Gastrocnemius medialis (tissue), 4 donors: ENCODE data around the gene C1QC. TPM values are rescaled to one million over a fixed set of nuclear protein-coding genes. Genes with fewer than 3 reads are reported as not detected.

Source experiments
- ATAC-seq, 2 donors: fragments of 150-250 bp; one replicate each; pipeline ENCODE4 v1.9.1; 2016
- DNase-seq, 2 donors: peaks; one replicate each; pipeline ENCODE4 v3.0.0-alpha.2; 2019
- H3K27ac ChIP-seq, 4 donors: fragments of 200-600 bp; sonication (generic); 1 replicate in 1 of 4; 2 replicates in 3 of 4; pipeline ENCODE4 v1.5.1; 2016 to 2018; ENCODE audit warnings: mild to moderate bottlenecking in 2 of 4, moderate library complexity in 1 of 4
- H3K27me3 ChIP-seq, 3 donors: fragments of 200-600 bp; sonication (generic) in 2 of 3; 1 replicate in 1 of 3; 2 replicates in 2 of 3; pipeline versions ENCODE4 v1.5.1 to v1.6.0; 2016 to 2019; ENCODE audit warnings: mild to moderate bottlenecking in 1 of 3, moderate library complexity in 1 of 3
- H3K36me3 ChIP-seq, 2 donors: fragments of 200-600 bp; sonication (generic) in 1 of 2; one replicate each; pipeline ENCODE4 v1.5.1; 2017 to 2018
- H3K4me1 ChIP-seq, 2 donors: fragments of 200-600 bp; sonication (generic) in 1 of 2; one replicate each; pipeline ENCODE4 v1.5.1; 2016 to 2017; ENCODE audit warnings: mild to moderate bottlenecking in 2 of 2
- H3K4me3 ChIP-seq, 4 donors: fragments of 200-600 bp; sonication (generic) in 3 of 4; 1 replicate in 1 of 4; 2 replicates in 3 of 4; pipeline ENCODE4 v1.5.1; 2016 to 2019; ENCODE audit warnings: mild to moderate bottlenecking in 2 of 4
- H3K9me3 ChIP-seq, 3 donors: fragments of 200-600 bp; sonication (generic) in 2 of 3; 1 replicate in 1 of 3; 2 replicates in 2 of 3; pipeline ENCODE4 v1.5.1; 2016 to 2019
- POLR2A ChIP-seq, 2 donors: fragments of 450-650 bp; IDR thresholded peaks; one replicate each; pipeline ENCODE4 v1.6.1; 2017; ENCODE audit warnings: antibody characterized with exemption in 2 of 2, mild to moderate bottlenecking in 2 of 2, moderate library complexity in 2 of 2
- in situ Hi-C, 4 donors: fragments of 200-750 bp; cut with MboI; loops; one replicate each; pipeline versions ENCODE4 v1.15.0 to v1.8.0; 2017; ENCODE audit warnings: low sequenced_read_pairs in 4 of 4
- intact Hi-C: fragments of 100-400 bp; cut with DNase I; formaldehyde crosslinking; loops from one replicate; pipeline ENCODE4 v1.15.1; 2023; ENCODE audit warnings: low total_unique reads
- total RNA-seq, 4 donors: library from RNA; depleted of rRNA; stranded (reverse); fragments of >200 nt; gene quantifications; one replicate each; pipeline versions ENCODE4 v1.1.0 to v1.2.3, GENCODE V29; 2016
- TF ChIP-seq, protein P1 (sequence below), 5 experiments: fragments of 450-650 bp in 3 of 5; fragments of 200-600 bp in 2 of 5; sonication (generic) in 2 of 5; IDR thresholded peaks in 4 of 5; conservative IDR thresholded peaks in 1 of 5; 1 replicate in 4 of 5; 2 replicates in 1 of 5; pipeline ENCODE4 v1.5.1; 2016 to 2019; ENCODE audit warnings: antibody characterized with exemption in 5 of 5, mild to moderate bottlenecking in 3 of 5, moderate library complexity in 3 of 5

Gene C1QC
- total RNA-seq, 4 donors from 2014 or later = 12.9 to 66.3 (median 33.5) TPM

DNA sequence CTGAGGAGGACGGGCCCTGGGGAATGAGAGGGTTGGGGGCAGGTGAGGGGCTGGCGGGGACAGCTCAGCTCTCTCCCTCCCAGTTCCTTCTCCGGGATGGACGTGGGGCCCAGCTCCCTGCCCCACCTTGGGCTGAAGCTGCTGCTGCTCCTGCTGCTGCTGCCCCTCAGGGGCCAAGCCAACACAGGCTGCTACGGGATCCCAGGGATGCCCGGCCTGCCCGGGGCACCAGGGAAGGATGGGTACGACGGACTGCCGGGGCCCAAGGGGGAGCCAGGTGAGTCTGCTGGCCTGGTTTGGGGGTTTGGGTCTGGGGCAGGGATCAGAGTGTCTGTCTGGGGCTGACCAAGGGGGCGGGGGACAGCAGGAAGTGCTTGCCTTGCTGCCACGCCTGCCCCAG is 495 bp downstream of the C1QC start:
- no peaks in the 10 kb centered on the region for H3K27me3 ChIP-seq
- no peak for ATAC-seq
- H3K36me3 ChIP-seq = no peaks in the 10 kb centered on the region
- TF ChIP-seq POLR2A (IDR thresholded peaks at IDR 0.05) = no peak
- TF ChIP-seq, protein P1, sequence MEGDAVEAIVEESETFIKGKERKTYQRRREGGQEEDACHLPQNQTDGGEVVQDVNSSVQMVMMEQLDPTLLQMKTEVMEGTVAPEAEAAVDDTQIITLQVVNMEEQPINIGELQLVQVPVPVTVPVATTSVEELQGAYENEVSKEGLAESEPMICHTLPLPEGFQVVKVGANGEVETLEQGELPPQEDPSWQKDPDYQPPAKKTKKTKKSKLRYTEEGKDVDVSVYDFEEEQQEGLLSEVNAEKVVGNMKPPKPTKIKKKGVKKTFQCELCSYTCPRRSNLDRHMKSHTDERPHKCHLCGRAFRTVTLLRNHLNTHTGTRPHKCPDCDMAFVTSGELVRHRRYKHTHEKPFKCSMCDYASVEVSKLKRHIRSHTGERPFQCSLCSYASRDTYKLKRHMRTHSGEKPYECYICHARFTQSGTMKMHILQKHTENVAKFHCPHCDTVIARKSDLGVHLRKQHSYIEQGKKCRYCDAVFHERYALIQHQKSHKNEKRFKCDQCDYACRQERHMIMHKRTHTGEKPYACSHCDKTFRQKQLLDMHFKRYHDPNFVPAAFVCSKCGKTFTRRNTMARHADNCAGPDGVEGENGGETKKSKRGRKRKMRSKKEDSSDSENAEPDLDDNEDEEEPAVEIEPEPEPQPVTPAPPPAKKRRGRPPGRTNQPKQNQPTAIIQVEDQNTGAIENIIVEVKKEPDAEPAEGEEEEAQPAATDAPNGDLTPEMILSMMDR (IDR thresholded peaks at IDR 0.05 in 4 of 5, conservative IDR thresholded peaks at IDR 0.05 in 1 of 5) = no peak
- no peaks in the 10 kb centered on the region for H3K4me1 ChIP-seq
- in situ Hi-C loops = loop anchor here (5.0 to 25.0 kb wide), 4 partner anchors 222 to 532 kb away; no protein-coding TSS in a partner anchor
- no peak overlapping the region for H3K27ac ChIP-seq
- DNase-seq = no peak
- H3K4me3 ChIP-seq = peak overlapping the region in 1 of 4 donors; percentile 32
- H3K9me3 ChIP-seq = no peaks in the 10 kb centered on the region
- intact Hi-C loops = no loop called here

- Histone ChIP-seq H3K9me3 (no peaks in the 10 kb centered on the region), H3K27ac (no peak overlapping the region), H3K4me3 (no peak overlapping the region), H3K36me3 (no peaks in the 10 kb centered on the region), H3K4me1 (no peaks in the 10 kb centered on the region), H3K27me3 (peaks cover 0 to 2% (median 0%) of the 10 kb centered on the region in 3 donors)
- intact Hi-C loops = no loop called here
- in situ Hi-C loops = loop anchor here in 3 of 4 donors (10.0 to 25.0 kb wide), 2 partner anchors 231 to 534 kb away; no protein-coding TSS in a partner anchor
- TF ChIP-seq, protein P1 (IDR thresholded peaks at IDR 0.05 in 4 of 5, conservative IDR thresholded peaks at IDR 0.05 in 1 of 5) = no peak
- TF ChIP-seq POLR2A (IDR thresholded peaks at IDR 0.05) = no peak
- DNase-seq (peak in 1 of 2 donors; percentile 23), ATAC-seq (no peak)
Observed at GRCh38 chr1:22645931-22646330, 2.5 kb downstream of the C1QC start.

- in situ Hi-C loops = loop anchor here in 3 of 4 donors (10.0 to 25.0 kb wide), 2 partner anchors 232 to 534 kb away; no protein-coding TSS in a partner anchor
- H3K36me3 ChIP-seq = no peaks in the 10 kb centered on the region
- no peak overlapping the region for H3K4me3 ChIP-seq
- H3K27me3 ChIP-seq = peaks cover 0 to 2% (median 0%) of the 10 kb centered on the region in 3 donors
- TF ChIP-seq, protein P1 (IDR thresholded peaks at IDR 0.05 in 4 of 5, conservative IDR thresholded peaks at IDR 0.05 in 1 of 5) = no peak
- no peak for TF ChIP-seq POLR2A (IDR thresholded peaks at IDR 0.05)
- H3K4me1 ChIP-seq = no peaks in the 10 kb centered on the region
- H3K27ac ChIP-seq = no peak overlapping the region
- intact Hi-C loops = no loop called here
- no peaks in the 10 kb centered on the region for H3K9me3 ChIP-seq
- no peak for ATAC-seq
- DNase-seq = no peak
Observed at GRCh38 chr1:22646384-22646783, 3.0 kb downstream of the C1QC start.

DNA sequence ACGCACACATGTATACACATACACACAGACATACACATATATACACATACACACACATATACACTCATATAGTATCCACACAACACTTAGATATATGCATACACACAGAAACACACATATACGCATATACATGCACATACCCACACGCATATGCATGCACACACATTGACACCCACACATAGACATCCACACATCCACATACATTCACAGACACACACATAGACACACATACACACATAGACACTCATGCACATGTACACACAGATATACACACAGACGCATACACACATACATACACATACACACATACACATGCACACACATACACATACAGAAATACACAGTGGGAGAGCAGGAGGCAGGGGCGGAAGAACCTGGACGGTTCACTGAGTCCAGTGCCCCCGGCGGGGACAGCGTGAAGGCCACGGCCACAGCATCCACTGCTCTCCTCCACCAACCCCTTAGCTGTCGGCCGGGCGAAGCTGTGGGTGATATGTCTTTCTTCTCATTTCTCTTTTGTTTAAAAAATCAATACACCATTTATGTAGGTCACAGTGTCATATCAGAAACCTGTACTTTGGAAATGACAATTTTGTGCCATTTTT is 6.8 kb downstream of the C1QC start:
- Histone ChIP-seq H3K27ac (no peak overlapping the region), H3K27me3 (peaks cover 9 to 10% (median 9%) of the 10 kb centered on the region in 3 donors), H3K4me3 (no peak overlapping the region), H3K9me3 (no peaks in the 10 kb centered on the region), H3K4me1 (no peaks in the 10 kb centered on the region), H3K36me3 (no peaks in the 10 kb centered on the region)
- in situ Hi-C loops = no loop called here
- no peak for TF ChIP-seq POLR2A (IDR thresholded peaks at IDR 0.05)
- TF ChIP-seq, protein P1 (IDR thresholded peaks at IDR 0.05 in 4 of 5, conservative IDR thresholded peaks at IDR 0.05 in 1 of 5) = no peak
- DNase-seq (no peak), ATAC-seq (no peak)
- intact Hi-C loops = no loop called here
